ENCODE data around the gene NEAT1.

GRCh38 chr11:65392899-65393298 lies 29.7 kb upstream of the NEAT1 start:
- TF ChIP-seq CTCF (conservative IDR thresholded peaks at IDR 0.05): no peak
- no peak for TF ChIP-seq EZH2 (IDR thresholded peaks at IDR 0.05; ENCODE audit: low read depth)
